Fibroblast of skin of right biceps (primary cell): ENCODE measurements around the gene NT5E.
A peak's percentile ranks its signal among the peaks of the same experiment; 100 is the strongest.

Experiments
- DNase-seq: peaks from one replicate; pipeline ENCODE4 v3.0.0-alpha.2; 2013

NT5E gene

DNA sequence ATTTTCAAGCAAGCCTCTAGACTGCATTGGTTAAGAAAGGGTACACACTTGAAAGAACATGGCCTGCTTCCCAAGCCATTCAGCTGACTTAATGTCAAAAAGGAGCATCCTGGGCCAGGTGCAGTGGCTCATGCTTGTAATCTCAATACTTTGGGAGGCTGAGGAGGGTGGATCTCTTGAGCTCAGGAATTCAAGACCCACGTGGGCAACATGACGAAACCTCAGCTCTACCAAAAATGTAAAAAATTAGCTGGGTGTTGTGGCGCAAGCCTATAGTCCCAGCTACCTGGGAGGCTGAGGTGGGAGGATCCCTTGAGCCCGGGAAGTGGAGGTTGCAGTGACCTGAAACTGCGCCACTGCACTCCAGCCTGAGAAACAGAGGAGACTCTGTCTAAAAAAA, 26.9 kb upstream of the NT5E start:
- no peak for DNase-seq

DNA sequence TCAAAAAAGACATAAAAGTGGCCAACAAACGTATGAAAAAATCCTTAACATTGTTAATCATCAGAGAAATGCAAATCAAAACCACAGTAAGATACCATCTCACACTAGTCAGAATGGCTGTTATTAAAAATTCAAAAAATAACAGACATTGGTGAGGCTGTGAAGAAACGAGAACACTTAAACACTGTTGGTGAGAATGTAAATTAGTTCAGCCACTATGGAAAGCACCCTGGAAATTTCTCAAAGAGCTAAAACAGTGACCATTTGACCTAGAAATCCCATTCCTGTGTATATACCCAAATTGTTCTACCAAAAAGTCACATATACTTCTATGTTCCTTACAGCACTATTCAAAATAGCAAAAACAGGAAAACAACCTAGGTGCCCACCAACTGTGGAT, 24.9 kb upstream of the NT5E start:
- DNase-seq, result no peak

DNA sequence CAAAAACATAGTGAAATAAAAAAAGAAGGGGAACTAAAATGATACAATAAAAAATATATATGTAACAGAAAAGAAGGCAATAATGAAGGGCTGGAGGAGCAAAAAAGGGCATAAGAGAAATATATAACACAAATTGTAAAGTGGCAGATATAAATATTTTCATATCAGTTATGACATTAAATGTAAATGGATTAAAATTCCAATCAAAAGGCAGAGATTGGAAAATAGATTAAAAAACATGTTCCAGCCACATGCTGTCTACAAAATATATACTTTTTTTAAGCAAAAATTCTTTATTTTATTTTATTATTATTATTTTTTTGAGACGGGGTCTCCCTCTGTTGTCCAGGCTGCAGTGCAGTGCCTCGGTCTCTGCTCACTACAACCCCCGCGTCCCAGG, 23.9 kb upstream of the NT5E start:
- no peak for DNase-seq

DNA sequence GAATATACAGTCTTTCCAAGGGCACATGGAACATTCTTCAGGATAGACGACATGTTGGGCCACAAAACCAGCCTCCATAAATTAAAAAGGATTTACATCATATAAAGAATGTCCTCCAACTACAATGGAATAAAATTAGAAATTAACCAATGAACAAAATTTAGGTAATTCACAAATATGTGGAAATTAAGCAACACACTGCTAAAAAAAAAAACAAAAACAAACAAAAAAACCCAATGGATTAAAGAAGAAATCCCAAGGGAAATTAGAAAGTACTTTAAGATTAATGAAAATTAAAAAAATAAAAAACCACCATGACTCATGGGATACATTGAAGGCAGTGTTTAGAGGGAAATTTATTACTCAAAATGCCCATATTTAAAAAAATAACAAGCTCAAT, 21.4 kb upstream of the NT5E start:
- no peak for DNase-seq

DNA sequence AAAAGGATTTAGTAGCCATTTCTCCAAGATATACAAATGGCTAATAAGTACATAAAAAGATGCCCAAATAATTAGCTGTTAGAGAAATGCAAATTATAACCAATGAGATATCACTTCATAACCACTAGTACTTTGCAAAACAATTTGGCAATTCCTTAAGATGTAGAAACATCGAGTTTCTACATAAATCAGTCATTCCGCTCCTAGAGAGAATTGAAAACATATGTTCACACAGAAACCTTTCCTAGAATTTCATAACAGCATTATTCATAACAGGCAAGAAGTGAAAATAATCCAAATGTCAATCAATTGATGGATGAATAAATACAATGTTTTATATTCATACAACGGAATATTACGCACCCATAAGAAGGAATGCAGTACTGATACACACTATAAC, 20.5 kb upstream of the NT5E start:
- DNase-seq, result peak; percentile 42

DNA sequence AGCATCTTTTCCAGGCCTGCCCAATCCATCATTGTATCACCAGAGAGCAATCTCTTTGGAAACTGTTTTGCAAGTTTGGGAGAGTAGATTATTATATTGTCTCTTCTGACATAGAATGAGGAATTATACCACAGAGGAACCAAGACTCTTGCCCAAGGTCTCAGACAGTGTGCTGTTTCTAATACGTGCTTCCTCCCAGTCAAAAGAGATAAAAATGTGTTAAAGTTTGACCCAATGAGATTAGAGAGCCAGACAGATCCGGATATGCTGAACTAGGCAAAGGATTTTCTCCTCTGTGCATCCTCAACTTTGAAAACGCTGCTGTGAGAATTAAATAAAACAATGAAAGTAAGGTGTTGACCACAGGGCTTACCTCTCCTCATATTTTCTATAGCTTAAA, 18.6 kb upstream of the NT5E start:
- DNase-seq, result no peak

DNA sequence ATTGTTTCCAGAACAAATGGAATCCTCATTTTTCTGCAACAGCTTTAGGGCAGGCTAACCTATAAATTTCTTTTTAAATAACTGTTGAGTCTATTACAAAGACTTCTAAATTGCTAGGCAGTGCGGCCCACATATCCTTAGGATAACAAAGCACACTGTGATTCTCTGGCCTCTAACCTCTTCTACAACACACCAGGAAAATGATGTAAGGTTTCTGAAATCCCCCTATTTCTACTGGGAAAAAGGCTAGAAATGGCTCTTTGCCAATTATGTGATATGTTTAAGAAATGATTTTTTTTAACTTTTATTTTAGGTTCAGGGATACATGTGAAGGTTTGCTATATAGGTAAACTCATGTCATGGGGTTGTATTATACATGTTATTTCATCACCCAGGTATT, 17.3 kb upstream of the NT5E start:
- DNase-seq, result no peak

DNA sequence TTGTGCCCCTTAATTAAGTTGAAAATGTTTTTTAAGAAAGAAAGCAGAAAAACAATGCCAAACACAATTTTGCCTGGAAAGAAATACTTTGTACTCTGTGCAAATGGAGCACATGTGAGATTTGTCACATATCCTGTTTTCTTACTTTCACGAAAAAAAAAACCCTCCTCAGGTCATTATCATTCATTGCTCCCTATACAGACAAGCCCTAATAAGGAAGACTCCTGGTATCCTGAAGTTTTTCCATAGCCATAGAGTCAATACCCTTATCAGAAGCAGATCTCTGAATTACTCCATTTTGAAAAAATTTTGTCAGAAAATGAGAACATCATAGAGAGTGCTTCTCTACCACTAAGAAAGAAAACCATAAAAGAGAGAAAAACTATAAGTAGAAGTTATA, 14.0 kb upstream of the NT5E start:
- DNase-seq, result peak; percentile 56

DNA sequence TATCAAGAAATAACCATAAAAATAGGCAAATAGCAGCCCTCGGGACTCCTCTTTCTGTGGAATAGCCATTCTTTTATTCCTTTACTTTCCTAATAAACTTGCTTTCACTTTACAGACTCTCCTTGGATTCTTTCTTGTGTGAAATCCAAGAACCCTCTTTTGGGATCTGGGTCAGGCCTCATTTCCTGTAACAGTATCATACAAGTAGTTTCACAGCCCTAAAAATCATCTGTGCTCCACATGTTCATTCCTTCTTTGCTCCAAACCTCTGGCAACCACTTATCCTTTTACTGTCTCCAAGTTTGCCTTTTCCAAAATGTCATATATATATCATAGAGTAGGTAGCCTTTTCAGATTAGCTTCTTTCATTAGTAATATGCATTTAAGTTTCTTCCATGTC, 13.5 kb upstream of the NT5E start:
- peak; percentile 67 for DNase-seq

DNA sequence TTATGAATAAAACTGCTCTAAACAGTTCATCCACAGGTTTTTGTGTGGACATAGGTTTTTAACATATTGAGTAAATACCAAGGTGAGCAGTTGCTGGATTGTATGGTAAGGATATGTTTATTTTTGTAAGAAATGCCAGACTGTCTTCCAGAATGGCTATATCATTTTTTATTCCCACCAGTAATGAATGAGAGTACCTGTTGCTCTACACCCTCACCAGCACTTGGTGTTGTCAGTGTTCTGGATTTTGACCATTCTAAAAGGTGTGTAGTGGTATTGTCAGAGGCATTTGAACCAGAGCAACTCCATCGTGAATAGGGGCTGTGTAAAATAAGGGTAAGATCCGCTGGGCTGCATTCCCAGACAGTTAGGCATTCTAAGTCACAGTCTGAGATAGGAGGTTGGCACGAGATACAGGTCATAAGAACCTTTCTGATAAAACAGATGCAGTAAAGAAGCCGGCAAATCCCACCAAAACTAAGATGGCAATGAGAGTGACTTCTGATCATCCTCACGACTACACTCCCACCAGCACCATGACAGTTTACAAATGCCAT, 12.9 kb upstream of the NT5E start:
- DNase-seq, result no peak

DNA sequence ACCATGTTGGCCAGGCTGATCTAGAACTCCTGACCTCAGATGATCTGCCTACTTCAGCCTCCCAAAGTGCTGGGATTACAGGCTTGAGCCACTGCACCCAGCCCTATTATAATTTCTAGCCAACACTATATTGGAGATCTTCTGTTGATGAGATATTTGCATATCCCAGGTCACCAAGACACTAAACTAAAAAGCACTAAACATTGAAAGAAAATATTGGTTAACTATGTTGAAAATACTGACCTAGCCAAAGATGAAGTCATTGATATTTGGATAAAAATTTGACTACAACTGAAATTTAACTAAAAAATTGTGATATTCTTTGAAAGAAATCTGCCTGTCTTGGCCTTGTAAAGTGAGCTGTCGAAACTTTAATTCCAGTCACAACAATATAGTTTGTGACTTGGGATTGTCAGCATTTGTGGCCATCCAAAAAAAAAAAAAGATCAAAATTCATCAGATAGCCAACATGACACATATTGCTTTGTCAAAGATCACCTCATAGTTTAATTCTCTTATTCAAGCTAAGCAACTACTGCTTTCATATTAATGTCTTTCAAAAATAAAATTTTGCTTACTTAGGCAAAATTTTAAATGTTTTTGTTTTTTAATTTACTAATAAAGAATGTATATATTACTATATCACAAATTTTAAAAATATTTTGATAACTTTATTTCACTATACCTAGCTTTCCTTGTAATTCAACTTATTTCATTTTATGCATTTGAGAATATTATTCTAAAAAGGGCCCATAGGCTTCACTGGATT, 6.3 kb upstream of the NT5E start:
- no peak for DNase-seq

DNA sequence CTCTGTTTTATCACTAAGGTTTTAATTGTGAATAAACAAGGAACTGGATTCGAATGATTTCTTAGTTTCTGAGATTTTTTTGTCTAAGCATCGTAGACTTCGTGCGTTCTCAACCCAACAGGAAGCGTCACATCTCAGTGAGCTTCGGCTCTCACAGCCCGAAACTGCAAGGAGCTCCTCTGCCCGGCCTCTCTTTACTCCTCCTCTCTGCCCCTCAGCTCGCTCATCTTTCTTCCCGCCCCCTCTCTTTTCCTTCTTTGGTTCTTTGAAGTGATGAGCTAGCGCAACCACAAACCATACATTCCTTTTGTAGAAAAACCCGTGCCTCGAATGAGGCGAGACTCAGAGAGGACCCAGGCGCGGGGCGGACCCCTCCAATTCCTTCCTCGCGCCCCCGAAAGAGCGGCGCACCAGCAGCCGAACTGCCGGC, 480 bp upstream of the NT5E start:
- DNase-seq, result peak; percentile 90

DNA sequence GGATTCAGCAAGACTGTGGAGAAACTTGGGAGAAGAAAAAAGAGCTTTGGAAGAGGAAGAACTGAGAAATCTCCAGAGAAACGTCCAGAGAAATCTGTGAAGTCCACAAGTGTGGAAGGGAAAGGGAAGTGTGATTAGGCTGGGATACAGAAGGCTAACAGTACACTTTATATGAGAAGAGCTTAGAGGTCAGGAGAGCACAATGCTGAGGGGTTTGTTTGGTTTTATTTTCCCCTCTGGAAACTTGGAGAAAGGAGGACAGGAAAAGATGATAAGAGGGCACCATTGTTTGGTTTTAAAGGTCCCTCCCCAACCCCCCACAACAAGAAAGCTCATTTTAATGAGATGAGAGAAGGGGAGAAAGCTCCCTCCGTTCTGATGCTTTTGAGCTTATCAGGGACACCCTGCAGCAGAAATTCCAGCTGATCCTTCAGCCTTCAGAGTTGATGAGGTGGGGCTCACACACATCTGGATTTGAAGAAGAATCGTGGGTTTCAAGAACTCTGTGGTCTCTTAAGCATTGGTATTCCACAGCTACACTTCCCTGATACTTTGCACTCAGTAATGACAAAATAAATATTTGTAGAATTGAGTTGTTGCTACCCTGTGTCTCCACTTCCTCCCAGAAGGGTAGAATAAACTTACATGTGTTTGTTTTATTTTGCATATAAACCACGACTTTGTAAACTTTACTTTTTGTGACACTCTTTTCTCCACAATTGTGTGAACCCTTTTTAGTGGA, 1.9 kb downstream of the NT5E start:
- no peak for DNase-seq

DNA sequence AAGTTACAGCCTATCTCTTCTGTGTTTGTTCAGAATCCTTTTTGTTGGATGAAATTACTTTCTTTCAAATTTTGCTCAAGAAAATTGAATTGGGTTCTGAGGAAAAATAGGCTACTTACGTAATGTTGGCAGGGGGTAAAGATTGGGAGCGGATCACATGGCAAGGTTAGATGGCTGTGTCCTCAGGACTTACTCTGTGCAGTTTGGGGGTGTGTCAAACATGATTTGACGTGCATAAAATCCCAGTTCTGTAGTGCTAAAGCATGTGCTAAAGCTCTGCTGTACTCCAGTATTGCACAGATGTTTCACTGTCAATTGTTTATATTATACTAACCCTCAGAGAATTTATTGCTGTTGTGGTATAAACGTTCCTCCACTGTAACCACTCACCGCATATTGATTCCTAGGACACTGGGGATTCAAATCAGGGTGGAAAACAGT, 2.6 kb downstream of the NT5E start:
- DNase-seq, result peak; percentile 70

DNA sequence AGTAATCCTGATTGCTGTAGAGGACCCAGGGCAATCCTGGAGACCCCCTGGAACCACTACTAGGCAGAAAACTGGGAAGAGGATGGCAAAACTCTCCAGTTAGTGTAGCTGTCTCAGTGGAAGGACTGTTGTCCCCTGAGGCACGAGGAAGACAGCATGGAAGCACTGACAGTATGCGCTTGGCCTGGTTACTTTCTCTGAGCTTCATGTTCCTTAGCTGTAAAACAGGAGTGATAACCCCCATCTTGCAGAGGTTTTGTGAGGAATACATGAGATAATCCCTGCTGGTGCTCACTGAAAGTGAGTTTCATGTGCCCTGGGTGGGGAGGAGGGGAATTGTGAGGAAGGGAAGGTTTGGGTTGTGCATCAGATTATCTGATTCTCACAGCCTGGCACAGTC, 3.2 kb downstream of the NT5E start:
- DNase-seq, result no peak

DNA sequence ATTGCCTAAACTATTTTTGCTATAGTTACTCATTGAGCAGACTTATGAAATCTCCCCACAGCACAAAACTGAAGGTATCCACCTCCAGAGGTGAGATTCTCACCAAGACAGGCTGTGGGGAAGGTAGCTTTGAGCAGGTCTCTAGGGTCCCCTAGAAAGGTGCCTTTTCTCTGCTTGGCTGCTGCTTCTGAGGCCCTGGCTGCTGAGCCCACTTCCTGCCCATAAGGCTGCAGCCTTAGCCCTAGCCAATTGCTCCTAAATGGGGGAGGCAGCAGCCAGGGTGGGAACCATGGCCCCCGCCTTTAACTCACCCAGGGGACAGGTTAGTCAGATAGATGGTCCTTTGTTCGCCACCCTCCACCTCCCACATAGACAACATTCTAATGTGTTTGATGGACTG, 3.6 kb downstream of the NT5E start:
- DNase-seq, result no peak

DNA sequence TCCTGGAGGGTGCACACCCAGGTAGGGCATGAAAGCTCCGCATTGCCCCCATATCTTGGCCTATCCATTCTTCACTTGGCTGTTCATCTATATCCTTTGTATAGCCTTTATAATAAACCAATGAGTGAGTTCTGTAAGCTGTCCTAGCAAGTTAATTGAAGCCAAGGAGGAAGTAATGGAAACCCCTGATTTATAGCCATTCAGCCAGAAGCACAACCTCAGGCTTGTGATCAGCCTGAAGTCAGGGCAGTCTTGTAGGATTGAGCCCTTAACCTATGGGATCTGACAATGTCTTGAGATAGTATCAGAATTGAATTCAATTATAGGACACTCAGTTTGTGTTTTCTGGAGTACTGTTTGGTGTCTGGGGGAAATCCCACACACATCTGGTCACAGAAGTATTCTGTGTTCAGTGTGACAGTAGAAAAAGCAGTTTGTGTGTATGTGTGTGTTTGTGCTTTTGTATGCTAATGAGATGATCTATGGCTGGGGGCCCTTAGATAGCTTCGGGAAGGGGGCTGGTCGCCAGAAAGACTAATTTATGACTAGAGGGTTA, 5.7 kb downstream of the NT5E start:
- no peak for DNase-seq

DNA sequence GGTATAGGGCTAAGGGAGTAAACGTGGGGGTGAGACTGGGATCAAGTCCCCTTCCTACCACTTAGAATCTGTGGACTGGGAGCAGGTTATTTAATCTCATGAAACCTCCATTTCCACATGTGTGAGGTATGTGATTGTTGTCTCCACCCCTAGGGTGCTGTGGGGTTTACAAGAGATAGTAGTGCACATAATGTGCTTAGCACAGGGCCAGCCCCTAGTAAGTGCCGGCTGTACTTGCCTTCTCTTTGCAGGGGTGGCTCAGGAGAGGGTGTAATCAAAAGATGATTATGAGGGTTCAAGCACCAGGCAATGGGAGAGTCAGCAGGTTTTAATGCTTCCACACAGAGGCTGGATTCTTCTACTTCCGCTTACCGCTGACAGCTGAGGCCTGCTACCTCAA, 6.9 kb downstream of the NT5E start:
- no peak for DNase-seq

DNA sequence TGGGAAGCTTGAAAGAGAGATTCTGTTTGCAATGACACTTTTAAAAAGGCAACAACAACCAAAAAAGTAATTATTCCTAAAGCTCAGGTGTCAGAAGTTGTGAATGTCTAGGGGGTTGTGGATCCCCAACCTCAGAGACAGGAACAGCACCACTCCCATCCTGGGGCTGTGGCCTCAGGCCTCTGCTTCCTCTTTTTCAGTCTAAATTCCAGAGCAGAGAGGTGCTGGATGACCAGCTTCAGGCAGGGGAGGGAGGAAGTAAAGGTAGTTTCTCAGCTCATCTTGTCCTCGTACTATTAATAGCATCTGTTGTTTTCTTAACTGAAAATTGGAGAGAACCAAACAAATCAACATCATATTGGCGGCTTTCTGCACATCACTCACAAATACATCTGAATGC, 8.3 kb downstream of the NT5E start:
- DNase-seq, result no peak

DNA sequence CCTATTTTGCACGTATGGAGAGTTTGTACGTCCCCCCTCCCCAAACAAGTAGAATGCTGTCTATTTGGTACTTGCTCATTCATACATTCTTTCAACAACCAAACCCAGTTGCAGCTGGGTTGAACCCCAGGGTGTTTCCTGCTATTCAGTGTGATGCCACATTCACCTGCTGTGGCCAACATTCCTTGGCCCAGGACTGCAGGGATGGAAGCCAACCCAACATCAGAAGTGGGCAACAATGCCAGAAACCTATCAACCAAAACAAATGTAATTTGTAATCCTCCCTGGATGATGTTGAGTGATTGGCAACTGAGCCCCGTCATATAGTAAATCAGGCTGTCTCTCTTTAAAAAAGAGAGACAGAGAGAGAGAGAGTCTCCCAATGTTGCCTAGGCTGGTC, 8.9 kb downstream of the NT5E start:
- DNase-seq, result no peak

DNA sequence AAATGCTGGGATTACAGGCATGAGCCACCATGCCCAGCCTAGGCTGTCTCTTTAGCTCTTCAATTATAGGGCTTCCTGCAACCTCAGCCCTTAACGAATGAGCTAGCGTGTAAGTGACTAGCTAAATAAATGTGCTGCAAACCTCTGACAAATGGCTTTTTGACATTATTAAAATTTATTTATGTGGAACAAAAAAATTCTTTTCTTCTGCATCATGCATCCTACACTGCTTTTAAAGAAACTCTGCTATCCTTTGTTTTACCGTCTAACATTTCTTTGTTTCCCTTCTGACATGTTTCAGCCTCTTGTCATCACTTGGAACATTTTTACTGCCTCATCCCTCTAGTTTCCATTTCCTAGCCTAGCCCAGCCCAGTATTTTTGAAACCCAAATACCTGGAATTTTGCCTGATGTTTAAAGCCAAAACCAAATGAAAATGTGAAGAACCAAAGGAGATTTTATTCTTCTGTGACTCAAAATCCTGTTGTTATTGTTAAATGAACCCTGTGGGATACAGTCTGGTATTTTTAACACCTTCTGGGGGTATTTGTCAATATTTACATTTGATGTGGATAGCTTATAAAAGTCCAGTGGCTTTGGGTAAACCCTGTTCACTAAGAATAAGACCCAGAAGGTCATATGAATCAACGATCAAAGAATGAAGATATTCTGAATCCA, 9.5 kb downstream of the NT5E start:
- DNase-seq, result peak; percentile 96

DNA sequence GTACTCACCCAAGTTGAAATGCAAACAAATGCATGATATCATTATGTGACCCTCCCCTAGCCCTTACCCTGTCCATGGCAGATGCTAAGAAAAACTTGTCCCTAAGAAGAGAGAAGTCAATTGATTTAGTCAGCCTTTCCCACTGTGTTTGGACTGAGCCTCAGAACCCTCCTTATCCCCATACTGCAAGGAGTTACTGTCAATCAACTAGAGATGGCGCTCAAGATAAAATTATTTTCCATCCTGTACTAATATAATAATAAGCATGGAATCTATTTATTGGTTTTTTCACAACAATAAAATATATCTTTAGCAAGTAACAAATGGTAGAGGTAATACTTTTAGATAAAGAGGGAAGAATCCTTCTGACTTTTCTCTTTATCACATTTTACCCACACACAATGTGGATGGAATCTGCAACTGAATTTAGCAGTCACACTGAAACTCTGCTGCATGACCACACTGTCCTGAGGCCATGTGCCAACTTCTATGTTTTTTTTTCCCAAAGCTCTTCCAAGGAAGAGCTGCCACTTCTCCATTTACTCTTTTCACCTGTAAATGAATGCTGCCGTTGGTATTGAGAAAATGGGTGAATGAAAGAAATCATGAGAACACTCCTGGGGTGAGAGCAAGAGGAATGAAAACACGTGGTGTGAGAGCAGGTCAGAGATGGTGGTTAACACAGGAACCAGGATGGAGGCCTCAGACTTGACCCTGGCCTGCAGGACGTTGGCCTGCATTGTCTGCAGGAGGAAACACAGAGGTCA, 10.5 kb downstream of the NT5E start:
- DNase-seq, result no peak
